PFSK-1 (cell line): ENCODE results near the gene MINK1.

Experiments
- FOXP2 ChIP-seq: optimal IDR thresholded peaks from 2 replicates; pipeline ENCODE3; 2011; ENCODE audit warnings: borderline replicate concordance, control low read depth, inconsistent platforms; ENCODE audit not compliant: insufficient read depth; ENCODE audit errors: extremely low read length, extremely low read depth
- POLR2AphosphoS5 ChIP-seq: IDR thresholded peaks from 2 replicates; pipeline ENCODE4 v1.6.1; 2012; ENCODE audit warnings: low read depth, mild to moderate bottlenecking, control low read depth, low read length, moderate library complexity
- REST ChIP-seq, 2 experiments: IDR thresholded peaks; 2 replicates each; pipeline versions ENCODE4 v1.6.1 to v1.8.0; 2011 to 2012; ENCODE audit warnings: low read depth in 2 of 2, low read length in 2 of 2, control low read depth in 1 of 2, inconsistent platforms in 1 of 2, mild to moderate bottlenecking in 1 of 2, moderate library complexity in 1 of 2; ENCODE audit not compliant: insufficient read depth in 1 of 2
- SIN3A ChIP-seq: IDR thresholded peaks from 2 replicates; pipeline ENCODE4 v1.6.1; 2012; ENCODE audit warnings: mild to moderate bottlenecking, low read length, moderate library complexity, borderline replicate concordance; ENCODE audit not compliant: insufficient read depth
- TAF1 ChIP-seq: IDR thresholded peaks from 2 replicates; pipeline ENCODE4 v1.6.1; 2012; ENCODE audit warnings: low read length, control low read depth, borderline replicate concordance; ENCODE audit not compliant: insufficient read depth

Gene MINK1

GRCh38 chr17:4850246-4850645 lies 17.1 kb downstream of the MINK1 start:
- TF ChIP-seq REST (IDR thresholded peaks at IDR 0.05; ENCODE audit: insufficient read depth in 1 of 2, low read depth in 2 of 2, low read length in 2 of 2) (no peak), POLR2AphosphoS5 (no peak), SIN3A (no peak), FOXP2 (no peak), TAF1 (no peak)

GRCh38 chr17:4851084-4851483 lies 17.9 kb downstream of the MINK1 start:
- no peak for TF ChIP-seq SIN3A
- TF ChIP-seq POLR2AphosphoS5 = no peak
- TF ChIP-seq REST (IDR thresholded peaks at IDR 0.05; ENCODE audit: insufficient read depth in 1 of 2, low read depth in 2 of 2, low read length in 2 of 2) = no peak
- no peak for TF ChIP-seq TAF1
- no peak for TF ChIP-seq FOXP2

GRCh38 chr17:4852567-4853207 lies 19.5 kb downstream of the MINK1 start:
- no peak for TF ChIP-seq SIN3A
- no peak for TF ChIP-seq TAF1

GRCh38 chr17:4853208-4853671 lies 20.1 kb downstream of the MINK1 start:
- TF ChIP-seq SIN3A (no peak), TAF1 (no peak), REST (IDR thresholded peaks at IDR 0.05; ENCODE audit: insufficient read depth in 1 of 2, low read depth in 2 of 2, low read length in 2 of 2) (no peak), POLR2AphosphoS5 (no peak), FOXP2 (no peak)

- TF ChIP-seq REST (IDR thresholded peaks at IDR 0.05; ENCODE audit: insufficient read depth in 1 of 2, low read depth in 2 of 2, low read length in 2 of 2) (no peak), POLR2AphosphoS5 (no peak), SIN3A (no peak), FOXP2 (no peak), TAF1 (no peak)
Measured at GRCh38 chr17:4854111-4854681, 21.1 kb downstream of the MINK1 start.
